Epithelial cell of alveolus of lung (primary cell): ENCODE measurements around the gene STAT5A. TPM values are rescaled to one million over a fixed set of nuclear protein-coding genes. Genes with fewer than 3 reads are reported as not detected.

Experiments used
- total RNA-seq: library from RNA; depleted of rRNA; stranded (reverse); fragments of >200 nt; gene quantifications from 2 replicates; pipeline ENCODE4 v1.2.1, GENCODE V29; 2015

STAT5A gene
- total RNA-seq = 12.8 and 18.5 TPM in 2 replicates

DNA sequence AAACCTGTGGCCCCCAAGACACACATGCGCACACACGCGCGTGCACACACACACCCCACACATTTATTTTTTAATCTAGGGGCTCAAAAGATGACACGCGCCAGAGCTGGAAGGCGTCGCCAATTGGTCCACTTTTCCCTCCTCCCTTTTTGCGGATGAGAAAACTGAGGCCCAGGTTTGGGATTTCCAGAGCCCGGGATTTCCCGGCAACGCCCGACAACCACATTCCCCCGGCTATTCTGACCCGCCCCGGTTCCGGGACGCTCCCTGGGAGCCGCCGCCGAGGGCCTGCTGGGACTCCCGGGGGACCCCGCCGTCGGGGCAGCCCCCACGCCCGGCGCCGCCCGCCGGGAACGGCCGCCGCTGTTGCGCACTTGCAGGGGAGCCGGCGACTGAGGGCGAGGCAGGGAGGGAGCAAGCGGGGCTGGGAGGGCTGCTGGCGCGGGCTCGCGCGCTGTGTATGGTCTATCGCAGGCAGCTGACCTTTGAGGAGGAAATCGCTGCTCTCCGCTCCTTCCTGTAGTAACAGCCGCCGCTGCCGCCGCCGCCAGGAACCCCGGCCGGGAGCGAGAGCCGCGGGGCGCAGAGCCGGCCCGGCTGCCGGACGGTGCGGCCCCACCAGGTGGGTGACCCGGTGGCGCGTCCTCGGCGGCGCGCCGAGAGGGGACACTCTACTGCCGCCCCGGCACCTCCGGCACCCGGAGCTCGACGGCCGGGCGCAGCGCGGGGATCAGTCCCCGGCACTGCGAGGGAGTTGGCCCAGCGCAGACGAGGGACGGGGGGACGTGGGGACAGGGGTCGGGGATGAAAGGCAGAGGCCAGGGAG lies at the start of gene STAT5A:
TSS of gene STAT5A (plus strand) at position 522 of the 826 bp plus-strand sequence. CDS start 914 bp downstream, outside the sequence.

DNA sequence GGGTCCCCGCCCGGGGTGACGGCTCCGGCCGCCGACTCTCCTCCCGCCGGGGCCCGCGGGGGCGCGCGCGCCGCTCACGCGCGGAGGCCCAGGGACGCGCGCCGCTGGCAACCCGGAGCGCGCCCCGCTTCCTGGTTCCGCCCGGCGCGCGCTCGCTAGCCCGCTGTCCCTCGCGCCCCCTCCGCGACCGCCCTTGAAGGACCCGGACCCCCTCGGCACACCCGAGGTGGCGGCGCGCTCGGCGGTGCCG lies 12.0 kb upstream of the STAT5A start, which contains the start of gene STAT5B:
TSS of gene STAT5B (minus strand) at position 33 of the 250 bp plus-strand sequence. CDS start 44,264 bp downstream, outside the sequence.

Other genes with a start within 250 kb of the STAT5A start
- gene C17orf113, start 237.9 kb upstream of the STAT5A start, total RNA-seq = 0.13 and 2.1 TPM in 2 replicates
- gene ZNF385C, start 190.0 kb upstream of the STAT5A start, total RNA-seq = not detected in 2 replicates
- gene DHX58, start 175.8 kb upstream of the STAT5A start, total RNA-seq = 8.3 and 9.7 TPM in 2 replicates
- 6.6 and 17.8 TPM in 2 replicates for gene KAT2A, start 167.1 kb upstream of the STAT5A start, total RNA-seq
- gene HSPB9, start 165.7 kb upstream of the STAT5A start, total RNA-seq = not detected in 2 replicates
- 113 and 126 TPM in 2 replicates for gene RAB5C, start 133.5 kb upstream of the STAT5A start, total RNA-seq
- gene KCNH4, start 107.4 kb upstream of the STAT5A start, total RNA-seq = not detected in 2 replicates
- not detected in 2 replicates for gene HCRT, start 103.0 kb upstream of the STAT5A start, total RNA-seq
- gene GHDC, start 94.0 kb upstream of the STAT5A start, total RNA-seq = 20.0 and 32.6 TPM in 2 replicates
- gene STAT5B, start 12.1 kb upstream of the STAT5A start, total RNA-seq = 19.9 and 26.3 TPM in 2 replicates
- 55.2 and 107 TPM in 2 replicates for gene STAT3, start 99.9 kb downstream of the STAT5A start, total RNA-seq
- 235 and 444 TPM in 2 replicates for gene CAVIN1, start 134.8 kb downstream of the STAT5A start, total RNA-seq
- 29.3 and 37.4 TPM in 2 replicates for gene ATP6V0A1, start 170.4 kb downstream of the STAT5A start, total RNA-seq
- gene NAGLU, start 247.7 kb downstream of the STAT5A start, total RNA-seq = 55.0 and 60.8 TPM in 2 replicates